NCI-H2107 treated with DMSO at 0.1 percent for 48 hours (cell line): Measurements from ENCODE around the gene SSTR4.
A peak's percentile ranks its signal among the peaks of the same experiment; 100 is the strongest.

Experiments used
- DNase-seq: peaks from one replicate; lab custom pipeline; 2025; ENCODE audit not compliant: unreplicated experiment; lab: John Stamatoyannopoulos, UW

The SSTR4 gene

DNA sequence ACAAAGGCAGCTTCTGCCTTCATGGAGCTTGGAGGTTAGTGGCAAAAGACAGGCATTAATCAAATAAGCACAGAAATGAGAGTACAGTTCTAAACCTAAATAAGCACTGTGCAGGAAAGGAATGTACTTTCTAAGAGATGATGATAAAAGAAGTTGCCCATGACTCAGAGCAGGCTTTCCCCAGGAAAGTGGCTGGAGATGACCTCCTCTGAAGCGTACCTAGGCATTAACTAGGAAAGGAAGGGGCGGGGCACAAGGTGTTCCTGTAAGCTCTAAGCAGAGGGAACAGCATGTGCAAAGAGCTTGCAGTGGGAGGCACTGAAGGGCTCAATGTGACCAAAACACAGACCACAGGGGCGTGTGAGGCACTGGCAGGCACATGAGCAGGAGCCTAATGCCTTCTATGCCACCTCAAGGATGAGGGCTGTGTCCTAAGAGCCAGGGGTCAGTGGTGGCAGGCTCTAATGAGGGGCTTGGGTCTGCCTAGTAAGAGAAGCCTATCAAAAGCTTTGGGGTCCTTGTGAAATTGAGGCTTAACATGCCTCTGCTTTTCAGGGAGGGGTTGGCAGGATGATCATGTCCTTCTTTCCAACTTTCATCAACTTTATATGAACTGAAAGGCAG lies 4.9 kb downstream of the SSTR4 start:
- no peak for DNase-seq

DNA sequence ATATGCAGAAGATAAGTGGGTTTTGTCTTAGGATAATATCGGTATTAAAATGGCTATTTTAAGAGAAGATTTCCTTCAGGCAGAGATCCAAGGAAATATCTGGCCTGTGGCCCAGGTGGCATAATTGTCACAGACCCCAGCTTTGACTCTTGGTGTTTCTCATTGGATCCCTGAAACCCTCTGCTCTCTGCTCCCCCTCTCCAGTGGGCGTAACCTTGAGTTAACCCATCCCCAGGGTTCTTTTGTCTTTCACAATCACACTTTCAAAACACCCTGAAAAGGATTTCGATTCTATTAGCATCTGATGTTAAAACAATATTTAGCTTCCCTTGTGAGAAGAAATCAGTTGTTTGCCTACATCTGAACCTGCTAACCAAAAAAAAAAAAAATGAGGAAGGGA lies 7.2 kb downstream of the SSTR4 start:
- DNase-seq = no peak

DNA sequence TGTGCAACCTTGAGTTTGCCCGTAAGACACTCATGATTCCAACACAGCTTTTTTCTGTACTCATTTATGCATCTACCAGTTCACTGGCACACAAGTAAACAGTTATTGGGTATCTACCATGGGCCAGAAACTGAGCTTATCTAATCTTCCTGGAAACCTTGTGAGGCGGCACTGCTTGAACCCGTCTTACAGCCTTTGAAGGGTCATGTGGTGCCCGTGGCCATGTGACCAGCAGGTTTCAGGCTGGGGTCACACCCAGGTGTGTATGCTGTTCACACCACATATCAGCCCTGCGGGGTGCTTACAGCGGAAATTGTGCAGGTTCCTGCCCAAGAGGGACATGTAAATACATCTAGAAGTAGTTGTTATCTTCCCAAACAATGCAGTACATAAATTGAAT lies 8.3 kb downstream of the SSTR4 start:
- DNase-seq = no peak

DNA sequence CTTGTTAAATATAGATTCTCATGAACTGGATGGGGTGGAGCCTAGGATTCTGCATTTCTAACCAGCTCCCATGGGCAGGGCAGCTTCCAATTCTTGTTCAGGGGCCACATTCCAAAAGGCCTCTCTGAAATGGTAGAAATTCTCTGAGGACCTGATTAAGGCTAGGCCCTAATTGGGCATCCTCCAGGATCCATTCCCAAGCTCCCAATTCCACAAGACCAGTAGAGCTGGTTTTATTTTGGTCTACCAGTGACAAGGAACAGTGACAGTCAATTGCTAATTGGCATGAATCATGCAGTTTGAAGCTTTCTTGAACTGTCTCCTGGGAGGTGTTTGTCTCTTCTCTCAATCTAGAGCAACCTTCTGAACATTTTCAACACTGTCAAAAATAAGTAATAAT lies 11.3 kb downstream of the SSTR4 start:
- no peak for DNase-seq

DNA sequence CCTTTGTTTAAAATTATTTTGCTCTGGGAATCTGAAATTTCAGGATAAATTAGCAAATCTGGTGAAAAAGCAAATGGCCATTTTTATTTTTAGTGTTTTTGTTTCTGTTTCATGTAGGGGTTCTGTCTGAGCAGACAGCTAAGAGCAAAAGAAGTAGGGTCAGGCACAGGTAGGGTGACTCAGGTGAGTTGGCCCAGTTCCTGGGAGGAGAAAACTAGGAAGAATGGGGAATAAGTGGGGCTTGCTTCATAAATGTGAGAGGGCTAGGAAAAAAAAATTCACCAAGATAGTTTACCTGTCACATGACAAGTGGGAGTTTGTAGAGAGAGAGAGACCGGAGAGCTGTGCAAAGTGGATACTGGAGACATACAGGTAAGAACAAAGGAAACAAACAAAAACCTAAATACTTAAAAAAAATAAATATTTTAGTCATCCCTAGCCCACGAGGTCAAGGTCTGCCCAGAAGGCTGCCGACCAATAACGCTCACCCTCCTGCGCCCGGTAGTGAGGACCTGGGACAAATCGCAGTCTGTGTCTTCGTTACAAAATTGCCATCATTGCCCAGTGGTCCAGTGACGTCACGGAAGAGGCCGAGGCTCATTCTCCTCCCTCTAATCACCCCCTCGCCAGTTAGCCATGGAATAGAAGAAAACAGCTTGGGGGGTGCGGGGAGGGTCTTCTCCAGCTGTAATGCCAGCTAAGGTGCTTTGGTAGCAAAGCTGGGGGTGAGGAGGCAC lies 12.1 kb downstream of the SSTR4 start:
- no peak for DNase-seq

DNA sequence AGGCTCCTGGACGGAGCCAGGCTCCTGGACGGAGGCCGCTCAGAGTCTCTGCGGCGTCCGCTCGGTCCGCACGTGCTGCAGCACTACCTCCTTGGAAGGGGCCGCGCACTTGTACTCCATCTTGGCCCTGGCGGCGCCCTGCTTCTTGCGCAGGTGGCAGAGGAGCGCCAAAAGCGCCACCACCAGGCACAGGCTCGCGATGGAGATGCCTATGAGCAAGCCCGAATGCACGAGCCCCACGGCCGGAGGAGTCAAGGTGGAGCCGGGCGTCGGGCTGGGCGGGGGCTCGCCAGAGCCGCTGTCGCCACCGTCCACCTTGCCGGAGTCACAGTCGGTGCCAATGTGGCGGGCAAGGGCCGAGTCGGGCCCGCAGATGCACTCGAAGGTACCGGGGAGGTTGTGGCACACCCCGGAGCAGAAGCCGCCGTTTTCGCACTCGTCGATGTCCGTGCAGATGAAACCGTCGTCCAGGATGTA lies 12.7 kb downstream of the SSTR4 start:
- DNase-seq = peak; percentile 16

DNA sequence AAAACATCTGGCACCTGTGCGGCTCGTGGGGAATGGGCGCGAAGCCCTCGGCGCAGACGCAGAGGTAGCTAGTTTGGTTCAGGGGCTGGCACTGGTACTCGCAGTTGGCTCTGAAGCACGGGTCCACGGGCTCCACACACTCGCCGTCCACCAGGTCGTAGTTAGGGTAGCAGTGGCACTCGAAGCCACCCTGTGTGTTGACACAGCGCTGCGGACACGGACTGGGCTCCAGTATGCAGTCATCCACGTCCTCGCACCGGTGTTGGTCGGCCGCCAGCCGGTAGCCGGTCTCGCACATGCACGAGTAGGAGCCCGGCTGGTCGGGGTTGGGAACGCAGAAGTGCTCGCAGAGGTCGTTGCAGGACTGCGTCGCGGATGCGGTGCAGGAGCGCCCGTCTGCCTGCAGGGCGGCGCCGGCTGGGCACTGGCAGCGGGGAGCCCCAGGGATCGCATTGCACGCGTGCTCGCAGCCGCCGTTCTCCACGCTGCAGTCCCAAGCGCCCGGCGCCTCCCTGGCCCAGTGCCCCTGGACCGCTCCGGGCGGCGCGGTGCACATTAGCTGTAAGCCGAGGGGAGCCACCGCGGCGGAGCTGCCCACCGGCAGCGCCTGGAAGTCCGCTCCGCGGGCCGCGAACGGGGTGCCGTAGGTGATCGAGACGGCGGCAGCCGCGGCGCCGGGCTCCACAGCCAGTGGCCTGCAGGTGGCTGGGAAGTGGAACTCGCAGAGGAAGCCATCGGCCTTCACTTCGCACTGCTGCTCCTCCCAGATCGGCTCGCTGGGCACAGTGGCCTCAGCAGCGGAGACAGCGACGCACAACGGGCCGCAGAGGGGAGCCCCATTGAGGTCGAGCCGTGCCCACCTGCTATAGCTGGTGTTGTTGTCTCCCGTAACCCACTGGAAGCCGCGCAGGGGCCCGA lies 13.4 kb downstream of the SSTR4 start:
- no peak for DNase-seq

DNA sequence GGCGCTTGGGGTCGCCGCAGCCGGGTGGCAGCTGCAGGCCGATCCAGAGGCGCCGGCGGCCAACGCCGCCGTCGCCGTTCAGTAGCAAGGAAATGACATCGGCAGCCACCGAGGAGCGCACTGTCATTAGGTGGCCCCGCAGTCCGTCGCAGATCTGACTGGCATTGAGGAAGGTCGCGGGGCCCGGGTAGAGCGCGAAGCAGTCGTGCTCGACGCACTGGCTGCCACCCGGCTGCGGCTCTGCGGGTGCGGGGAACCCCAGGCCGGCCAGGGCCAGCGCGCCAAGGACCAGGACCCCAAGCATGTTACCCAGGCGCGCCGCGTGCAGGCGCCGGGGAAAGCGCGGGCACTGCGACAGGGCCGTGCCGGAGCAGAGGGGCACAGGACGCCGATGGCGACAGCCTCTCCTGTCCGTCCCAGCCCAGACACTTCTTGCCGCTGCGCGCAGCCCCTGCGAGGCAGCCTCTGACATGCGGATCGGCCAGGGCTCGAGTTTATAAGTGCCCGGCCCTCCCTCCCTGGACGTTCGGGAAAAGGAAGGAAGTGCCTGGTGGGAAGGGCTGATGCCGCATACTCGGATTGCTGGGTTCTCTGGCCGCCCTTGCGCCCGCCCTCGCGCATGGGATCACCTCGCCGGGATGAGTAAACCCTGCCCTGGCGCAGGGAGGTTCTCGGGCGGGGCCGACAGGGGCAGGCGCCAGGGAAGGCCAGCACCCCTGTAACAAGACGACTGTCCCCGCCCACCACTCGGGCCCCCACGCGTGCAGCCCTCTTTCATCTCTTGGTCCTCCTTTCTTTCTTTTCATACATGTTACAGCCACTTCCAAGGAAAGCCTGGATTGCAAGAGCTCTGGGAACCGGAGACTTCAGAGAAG lies 14.3 kb downstream of the SSTR4 start, which contains the start of gene THBD:
Gene THBD (minus strand): TSS at position 472 of the 875 bp plus-strand sequence. CDS start 168 bp downstream, at position 304.
- DNase-seq = no peak

DNA sequence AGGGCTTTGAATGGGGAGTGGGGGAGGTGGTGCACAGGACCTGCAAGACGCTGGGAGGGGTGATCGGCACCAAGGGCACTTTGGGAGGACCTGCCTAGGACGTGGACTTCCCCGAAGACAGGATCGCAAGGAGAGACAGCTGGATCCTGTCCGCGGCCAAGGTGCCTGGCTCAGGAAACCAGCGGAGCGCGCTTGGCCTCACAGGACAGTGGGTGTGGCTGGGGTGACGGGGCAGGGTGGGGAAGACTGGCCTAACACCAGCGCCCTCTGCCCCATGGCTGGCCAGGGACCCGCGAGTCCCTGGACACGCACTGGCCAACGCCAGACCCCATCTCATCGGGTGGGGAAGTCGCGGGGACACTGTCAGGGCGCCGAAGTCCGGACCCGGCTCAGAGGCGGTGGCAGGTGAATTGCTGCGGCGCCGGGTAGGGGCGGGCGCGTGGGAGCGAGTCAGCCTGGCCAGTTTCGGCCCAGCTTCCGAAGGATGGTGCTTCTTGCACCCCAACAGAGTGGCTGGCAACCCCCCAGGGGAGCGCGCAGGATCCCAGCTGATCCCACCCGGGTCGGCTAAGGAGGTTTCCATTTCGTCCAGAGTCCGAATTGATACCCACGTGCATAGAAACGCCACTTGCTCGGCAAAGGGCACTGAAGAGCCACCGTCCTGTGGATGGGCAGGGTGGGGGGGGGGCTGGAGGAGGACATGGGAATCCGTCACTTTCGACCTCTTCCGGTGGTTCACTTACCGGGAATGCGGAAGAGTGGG lies 15.1 kb downstream of the SSTR4 start:
- DNase-seq = no peak

DNA sequence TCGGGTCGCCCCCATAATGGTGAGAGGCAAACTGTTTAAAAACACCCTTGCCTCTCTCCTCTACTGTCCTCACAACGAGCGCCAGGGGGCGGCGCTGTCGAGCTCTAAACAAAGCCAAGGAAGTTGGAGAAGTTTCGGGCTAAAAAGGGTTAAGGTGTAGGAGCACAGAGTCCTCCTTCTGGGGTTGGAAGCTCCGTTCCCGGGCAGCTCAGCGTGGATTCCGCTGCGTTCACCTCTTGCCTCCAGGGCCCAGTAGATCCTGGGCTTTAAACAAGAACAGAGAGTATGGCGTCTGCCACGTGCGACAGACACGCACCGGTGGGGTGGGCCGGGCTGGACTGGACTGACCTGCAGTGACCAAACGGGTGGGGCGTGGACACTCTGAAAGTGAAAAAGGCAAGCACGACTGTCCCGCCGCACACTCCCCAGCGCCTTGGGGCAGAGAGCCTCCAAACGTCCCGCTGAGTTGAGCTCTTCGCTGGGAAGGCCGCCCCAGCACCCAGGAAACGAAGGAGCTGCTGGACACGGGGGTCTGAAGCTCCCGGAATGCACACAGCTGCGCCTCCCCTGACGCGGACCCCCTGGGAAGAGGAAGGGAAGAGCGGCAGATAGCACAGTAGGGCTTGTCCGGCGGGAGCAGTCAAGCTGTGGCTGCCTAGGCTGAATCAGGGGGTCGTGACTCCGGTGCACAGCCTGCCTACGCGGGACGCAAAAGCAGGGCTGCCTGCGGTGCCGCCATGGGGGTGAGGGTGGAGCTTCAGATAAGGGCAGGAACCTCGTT lies 15.9 kb downstream of the SSTR4 start:
- DNase-seq = no peak

DNA sequence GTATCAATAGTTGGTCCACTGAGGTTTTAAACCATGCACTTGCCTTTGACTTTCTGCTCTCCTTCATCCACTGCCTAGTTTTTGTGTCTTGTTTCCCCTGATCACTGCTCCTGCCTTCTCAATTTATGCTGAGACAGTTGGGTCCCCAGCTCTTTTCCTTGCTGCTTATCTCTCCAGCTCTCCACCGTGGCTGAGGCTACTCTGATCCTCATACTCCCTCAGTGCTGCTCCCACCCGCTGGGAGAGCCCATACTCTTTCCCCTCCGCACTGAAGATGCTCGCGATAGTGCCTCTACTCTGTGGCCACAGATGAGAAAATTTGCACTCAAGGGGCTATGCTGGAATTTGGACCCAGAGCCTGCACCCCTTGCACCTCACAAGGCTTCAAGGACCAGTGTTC lies 17.8 kb downstream of the SSTR4 start:
- no peak for DNase-seq

DNA sequence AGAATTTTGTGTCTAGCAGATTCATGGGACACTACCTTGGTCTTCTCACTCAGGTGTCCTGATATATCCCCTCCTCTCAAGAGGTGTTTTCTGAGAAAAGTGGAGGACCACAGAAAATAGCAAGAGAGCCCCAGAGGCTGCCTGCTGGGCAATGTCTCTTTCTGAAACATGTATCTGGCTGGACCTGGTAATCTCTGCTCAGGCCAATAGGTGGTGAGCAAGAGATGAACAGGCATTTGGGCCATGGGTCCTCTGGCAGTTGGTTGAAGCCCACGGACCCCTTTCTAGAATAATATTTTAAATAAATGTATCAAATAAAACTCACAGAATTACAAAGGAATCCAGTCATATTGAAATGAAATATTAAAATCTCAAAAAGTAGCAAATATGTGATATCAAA lies 23.1 kb downstream of the SSTR4 start:
- DNase-seq = no peak

DNA sequence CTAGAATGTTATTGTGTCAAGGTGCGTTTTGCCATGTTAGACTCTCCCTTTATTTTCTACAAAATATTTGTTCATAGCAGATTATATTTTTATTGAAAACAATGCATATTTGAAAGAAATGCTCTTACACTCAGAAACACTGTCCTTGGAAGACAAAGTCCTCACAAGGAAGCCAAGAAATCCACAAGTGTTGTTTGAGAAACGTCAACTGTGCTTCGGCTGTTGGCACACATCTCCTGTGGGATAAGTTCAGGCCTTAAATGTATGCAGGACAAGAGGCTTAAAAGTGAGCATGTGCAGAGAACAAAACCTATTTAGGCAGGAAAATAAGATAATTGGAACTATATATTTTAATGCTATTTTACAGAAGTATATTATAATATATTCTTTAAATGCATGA lies 23.9 kb downstream of the SSTR4 start:
- no peak for DNase-seq

DNA sequence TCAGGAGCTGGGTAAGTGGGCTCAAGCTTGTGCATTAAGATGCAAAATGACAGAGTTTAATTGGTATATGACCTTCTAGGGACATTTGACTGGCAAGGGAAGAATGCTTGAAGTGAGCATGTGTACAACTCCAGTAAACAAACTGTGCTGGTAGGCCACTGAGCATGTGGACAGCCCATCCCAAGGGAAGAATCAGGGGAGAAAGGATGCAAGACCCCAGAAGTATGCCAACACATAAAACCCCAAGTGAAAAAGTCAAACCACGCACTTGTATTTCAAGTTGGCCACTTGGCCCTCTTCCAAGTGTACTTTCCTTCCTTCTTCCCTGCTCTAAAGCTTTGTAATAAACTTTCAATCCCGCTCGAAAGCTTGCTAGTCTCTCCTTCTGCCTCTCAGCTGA lies 24.7 kb downstream of the SSTR4 start:
- no peak for DNase-seq

DNA sequence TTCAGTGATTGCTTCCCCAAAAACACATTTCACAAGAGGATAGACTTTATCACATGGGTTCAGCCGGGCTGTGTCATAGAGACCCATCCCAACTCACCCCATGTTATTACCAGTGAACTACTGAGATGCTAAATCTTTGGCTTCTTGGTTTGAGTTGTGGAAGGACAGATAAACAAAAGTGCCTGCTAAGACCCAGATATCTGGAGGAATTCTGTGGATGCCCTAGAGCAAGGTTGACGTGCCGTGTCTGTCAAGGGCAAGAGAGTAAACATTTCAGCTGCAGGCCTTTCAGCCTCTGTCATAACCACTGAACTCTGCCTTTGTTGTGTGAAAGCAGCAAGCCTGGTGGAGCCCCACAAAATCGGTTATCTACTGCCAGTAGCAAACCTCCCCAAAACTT lies 25.5 kb downstream of the SSTR4 start:
- no peak for DNase-seq

DNA sequence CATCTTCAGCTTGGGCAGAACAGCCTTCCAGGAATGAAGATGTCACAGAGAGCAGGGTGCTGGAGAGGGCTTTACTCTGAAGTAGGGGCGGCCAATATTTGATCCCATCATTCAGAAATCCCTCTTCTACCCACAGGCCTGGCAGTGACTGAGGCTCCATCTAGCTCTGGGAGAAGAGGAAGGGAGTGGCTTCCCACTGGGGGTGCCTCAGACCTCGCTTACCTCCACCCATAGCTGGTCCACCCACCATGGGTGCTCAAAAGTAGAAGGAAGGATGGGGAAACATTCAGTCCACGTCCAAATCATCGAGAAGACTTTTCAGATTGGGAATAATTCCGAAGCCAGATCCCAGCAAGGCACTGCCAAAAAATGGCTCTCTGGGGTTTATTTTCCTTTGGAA lies 26.1 kb downstream of the SSTR4 start:
- DNase-seq = no peak

DNA sequence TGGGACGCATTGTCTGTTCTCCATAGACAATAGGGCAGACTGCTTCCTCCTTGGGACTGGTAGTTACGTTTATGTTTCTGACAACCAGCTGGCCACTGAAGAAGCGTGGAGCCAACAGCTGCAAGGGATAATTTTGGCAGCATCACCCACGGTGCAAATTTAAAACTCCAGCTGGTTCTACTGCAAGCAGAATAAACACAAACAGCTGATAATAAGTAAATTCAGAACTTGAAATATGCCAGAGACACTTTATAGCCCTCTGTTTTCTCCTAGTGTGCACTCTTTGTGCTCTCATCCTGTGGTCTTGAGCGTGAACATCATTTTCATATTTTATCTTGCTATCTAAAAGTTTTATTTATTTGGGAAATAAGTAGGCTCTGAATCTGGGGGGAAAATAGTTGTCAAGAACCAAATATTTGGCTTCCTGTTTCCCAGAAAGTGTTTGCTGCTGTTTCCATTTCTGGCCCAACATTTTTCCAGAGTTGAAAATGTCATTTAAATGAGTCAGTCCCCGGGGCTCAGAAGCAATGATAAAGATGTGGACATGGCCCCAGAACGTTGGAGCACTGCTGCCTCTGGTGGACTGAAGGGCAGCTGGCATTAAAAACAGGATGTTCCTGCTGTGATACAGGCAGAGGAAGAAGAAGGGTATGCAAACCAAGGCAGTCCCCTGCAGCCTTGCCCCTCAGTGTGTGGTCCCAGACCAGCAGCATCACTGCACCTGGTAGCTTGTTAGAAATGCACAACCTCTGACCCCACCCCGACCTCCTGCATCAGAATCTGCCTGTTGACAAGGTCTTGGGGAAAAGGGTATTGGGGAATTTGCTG lies 26.8 kb downstream of the SSTR4 start:
- no peak for DNase-seq

DNA sequence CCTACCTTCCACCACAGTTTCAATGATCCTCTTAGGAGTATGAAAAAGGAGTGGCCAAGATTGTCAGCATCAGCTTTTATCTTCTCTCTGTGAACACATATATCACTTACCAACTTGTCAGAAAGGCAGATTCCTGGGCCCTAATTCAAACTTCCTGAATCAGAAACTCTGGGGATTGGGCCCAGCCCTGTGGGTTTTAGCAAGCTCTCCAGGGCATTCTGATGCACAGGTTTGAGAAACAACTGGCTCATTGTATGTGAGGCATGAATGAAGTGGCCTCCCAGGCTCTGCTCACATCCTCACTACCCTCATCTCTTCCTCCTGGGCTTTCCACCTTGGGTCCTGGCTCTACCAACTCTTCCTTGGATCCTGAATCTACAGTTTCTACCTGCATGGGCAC lies 27.5 kb downstream of the SSTR4 start:
- no peak for DNase-seq
